Tibial artery (tissue), 4 donors: ENCODE results near the gene REEP1.

Experiments
- DNase-seq, 2 donors: peaks; one replicate each; pipeline ENCODE4 v3.0.0-alpha.2; 2019
- H3K27ac ChIP-seq, 2 donors: fragments of 200-600 bp; sonication (generic) in 1 of 2; 1 replicate in 1 of 2; 2 replicates in 1 of 2; pipeline ENCODE4 v1.5.1; 2018 to 2019; ENCODE audit warnings: mild to moderate bottlenecking in 1 of 2
- H3K27me3 ChIP-seq, 2 donors: fragments of 200-600 bp; sonication (generic) in 1 of 2; one replicate each; pipeline versions ENCODE4 v1.5.1 to v1.6.0; 2016 to 2019
- H3K36me3 ChIP-seq, 3 donors: fragments of 200-600 bp; sonication (generic) in 2 of 3; one replicate each; pipeline ENCODE4 v1.5.1; 2016 to 2019; ENCODE audit warnings: mild to moderate bottlenecking in 2 of 3
- H3K4me1 ChIP-seq, 4 donors: fragments of 200-600 bp; sonication (generic) in 2 of 4; 1 replicate in 3 of 4; 2 replicates in 1 of 4; pipeline ENCODE4 v1.5.1; 2016 to 2019
- H3K4me3 ChIP-seq, 2 donors: fragments of 200-600 bp; sonication (generic) in 1 of 2; 1 replicate in 1 of 2; 2 replicates in 1 of 2; pipeline ENCODE4 v1.5.1; 2018 to 2019; ENCODE audit warnings: mild to moderate bottlenecking in 2 of 2
- H3K9me3 ChIP-seq, 3 donors: fragments of 200-600 bp; sonication (generic) in 1 of 3; one replicate each; pipeline ENCODE4 v1.5.1; 2016 to 2019
- intact Hi-C: fragments of 100-400 bp; cut with DNase I; formaldehyde crosslinking; loops from one replicate; pipeline ENCODE4 v1.15.0; 2023; ENCODE audit warnings: low total_unique reads
- TF ChIP-seq, protein P1 (sequence below), 2 experiments: fragments of 200-600 bp in 1 of 2; fragments of 450-650 bp in 1 of 2; IDR thresholded peaks; one replicate each; pipeline ENCODE4 v1.5.1; 2017 to 2019; ENCODE audit warnings: antibody characterized with exemption in 2 of 2, mild to moderate bottlenecking in 1 of 2, moderate library complexity in 1 of 2

REEP1 gene

DNA sequence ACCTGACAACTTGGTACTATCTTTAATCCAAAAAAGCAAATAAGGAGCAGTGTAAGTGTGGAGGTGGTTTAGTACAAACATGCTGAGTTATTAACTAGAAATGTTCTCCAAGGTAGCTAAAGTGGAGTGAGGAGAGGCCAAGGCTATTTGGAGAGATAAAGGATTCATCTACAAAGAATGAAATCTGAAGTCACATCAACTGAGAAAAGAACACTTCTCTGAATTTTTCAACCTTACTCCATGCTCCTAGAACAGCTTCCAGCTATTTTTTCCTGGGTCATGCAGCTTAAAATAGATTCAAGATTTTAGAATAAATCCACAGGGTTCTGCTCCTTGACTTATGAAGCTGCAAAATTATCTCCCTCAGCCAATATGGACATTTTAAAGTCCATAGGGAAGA, 160.8 kb downstream of the REEP1 start:
- peaks cover 32 to 81% (median 57%) of the 10 kb centered on the region in 3 donors for H3K36me3 ChIP-seq
- DNase-seq: no peak
- H3K9me3 ChIP-seq: no peaks in the 10 kb centered on the region
- H3K27me3 ChIP-seq: no peaks in the 10 kb centered on the region
- TF ChIP-seq, protein P1, sequence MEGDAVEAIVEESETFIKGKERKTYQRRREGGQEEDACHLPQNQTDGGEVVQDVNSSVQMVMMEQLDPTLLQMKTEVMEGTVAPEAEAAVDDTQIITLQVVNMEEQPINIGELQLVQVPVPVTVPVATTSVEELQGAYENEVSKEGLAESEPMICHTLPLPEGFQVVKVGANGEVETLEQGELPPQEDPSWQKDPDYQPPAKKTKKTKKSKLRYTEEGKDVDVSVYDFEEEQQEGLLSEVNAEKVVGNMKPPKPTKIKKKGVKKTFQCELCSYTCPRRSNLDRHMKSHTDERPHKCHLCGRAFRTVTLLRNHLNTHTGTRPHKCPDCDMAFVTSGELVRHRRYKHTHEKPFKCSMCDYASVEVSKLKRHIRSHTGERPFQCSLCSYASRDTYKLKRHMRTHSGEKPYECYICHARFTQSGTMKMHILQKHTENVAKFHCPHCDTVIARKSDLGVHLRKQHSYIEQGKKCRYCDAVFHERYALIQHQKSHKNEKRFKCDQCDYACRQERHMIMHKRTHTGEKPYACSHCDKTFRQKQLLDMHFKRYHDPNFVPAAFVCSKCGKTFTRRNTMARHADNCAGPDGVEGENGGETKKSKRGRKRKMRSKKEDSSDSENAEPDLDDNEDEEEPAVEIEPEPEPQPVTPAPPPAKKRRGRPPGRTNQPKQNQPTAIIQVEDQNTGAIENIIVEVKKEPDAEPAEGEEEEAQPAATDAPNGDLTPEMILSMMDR (IDR thresholded peaks at IDR 0.05): no peak
- peaks cover 0 to 3% (median 0%) of the 10 kb centered on the region in 4 donors for H3K4me1 ChIP-seq
- no peak overlapping the region for H3K27ac ChIP-seq
- H3K4me3 ChIP-seq: no peak overlapping the region
- intact Hi-C loops: no loop called here

DNA sequence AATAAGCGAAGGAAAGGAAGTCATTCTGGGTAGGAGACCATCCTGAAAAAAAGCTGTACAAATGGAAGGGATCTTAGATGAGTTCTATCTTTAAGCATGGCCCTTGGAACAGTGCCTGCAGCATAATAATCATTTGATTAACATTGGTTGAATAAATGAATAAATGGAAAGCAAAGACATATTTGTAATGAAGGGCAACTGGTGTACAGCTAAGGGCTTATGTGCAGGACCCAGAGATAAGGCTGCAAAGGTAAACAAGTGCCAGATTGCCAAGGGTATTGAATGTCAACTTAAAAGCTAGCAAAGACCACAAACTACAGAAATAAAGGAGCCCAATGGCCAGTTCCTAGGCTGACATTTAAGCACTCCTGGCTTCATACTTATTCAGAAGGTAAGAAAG, 161.6 kb downstream of the REEP1 start:
- H3K4me1 ChIP-seq: peaks cover 0 to 3% (median 0%) of the 10 kb centered on the region in 4 donors
- intact Hi-C loops: no loop called here
- no peaks in the 10 kb centered on the region for H3K9me3 ChIP-seq
- peaks cover 39 to 84% (median 65%) of the 10 kb centered on the region in 3 donors for H3K36me3 ChIP-seq
- no peak overlapping the region for H3K27ac ChIP-seq
- TF ChIP-seq, protein P1 (IDR thresholded peaks at IDR 0.05): no peak
- H3K27me3 ChIP-seq: no peaks in the 10 kb centered on the region
- DNase-seq: no peak
- H3K4me3 ChIP-seq: no peak overlapping the region

DNA sequence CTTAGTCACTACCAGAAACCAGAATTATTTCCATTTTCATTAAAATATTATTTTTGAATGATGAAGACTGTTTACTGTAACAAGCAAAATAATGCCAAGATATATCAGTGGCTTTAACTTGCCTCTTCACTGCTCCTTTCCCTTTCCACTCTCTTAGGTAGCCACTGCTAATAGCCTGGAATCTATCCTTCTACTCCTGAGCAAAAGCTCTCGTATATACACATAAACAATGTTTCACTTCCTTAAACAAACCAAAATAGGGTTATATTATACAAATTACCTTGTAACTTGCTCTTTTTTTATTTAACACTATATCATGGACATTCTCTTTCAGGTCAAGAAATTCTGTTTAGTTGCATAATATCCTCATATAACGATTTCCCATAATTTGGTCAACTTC, 163.0 kb downstream of the REEP1 start:
- Histone ChIP-seq H3K27ac (no peak overlapping the region), H3K36me3 (peaks cover 48 to 84% (median 75%) of the 10 kb centered on the region in 3 donors), H3K4me1 (peaks cover 0 to 3% (median 0%) of the 10 kb centered on the region in 4 donors), H3K4me3 (no peak overlapping the region), H3K27me3 (no peaks in the 10 kb centered on the region), H3K9me3 (no peaks in the 10 kb centered on the region)
- TF ChIP-seq, protein P1 (IDR thresholded peaks at IDR 0.05): no peak
- intact Hi-C loops: no loop called here
- DNase-seq: no peak

DNA sequence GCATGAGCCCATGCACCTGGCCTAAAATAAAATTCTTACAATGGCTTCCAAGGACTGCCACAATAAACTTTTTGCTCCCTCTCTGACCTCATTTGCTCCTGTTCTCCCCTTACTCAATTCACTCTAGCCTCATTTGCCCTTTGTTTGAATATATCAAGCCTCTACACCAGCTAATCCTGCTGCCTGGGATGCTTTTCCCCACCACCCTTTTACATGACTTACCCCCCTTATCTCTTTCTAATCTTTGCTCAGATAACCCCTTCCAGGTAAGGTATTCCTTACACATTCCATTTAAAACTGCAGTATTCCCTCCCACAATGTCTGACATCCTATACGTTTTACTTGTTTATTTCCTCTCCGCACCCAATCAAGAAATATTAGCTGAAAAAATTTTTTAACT, 164.8 kb downstream of the REEP1 start:
- TF ChIP-seq, protein P1 (IDR thresholded peaks at IDR 0.05): no peak
- peaks cover 37 to 83% (median 69%) of the 10 kb centered on the region in 3 donors for H3K36me3 ChIP-seq
- no peaks in the 10 kb centered on the region for H3K9me3 ChIP-seq
- H3K27me3 ChIP-seq: no peaks in the 10 kb centered on the region
- peaks cover 0 to 3% (median 0%) of the 10 kb centered on the region in 4 donors for H3K4me1 ChIP-seq
- no peak overlapping the region for H3K27ac ChIP-seq
- DNase-seq: no peak
- intact Hi-C loops: no loop called here
- H3K4me3 ChIP-seq: no peak overlapping the region

DNA sequence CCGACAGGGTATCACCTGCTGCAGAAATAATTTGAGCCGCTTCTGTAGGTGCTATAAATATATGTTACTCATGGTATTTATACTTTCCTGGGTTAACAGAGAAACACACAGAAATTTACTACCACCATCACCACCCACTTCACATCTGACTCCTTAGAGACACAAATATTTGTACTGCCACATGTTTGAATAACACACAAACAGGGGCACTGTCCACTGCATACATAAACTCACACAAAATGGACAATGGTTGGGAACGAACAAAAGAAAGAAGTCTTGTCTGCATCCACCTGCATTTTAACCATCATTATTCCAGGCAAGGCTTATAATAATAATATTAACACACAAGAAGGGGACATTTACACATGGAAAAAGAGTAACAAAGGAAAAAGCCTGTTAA, 166.1 kb downstream of the REEP1 start:
- intact Hi-C loops: no loop called here
- Histone ChIP-seq H3K4me1 (peaks cover 0 to 3% (median 0%) of the 10 kb centered on the region in 4 donors), H3K9me3 (no peaks in the 10 kb centered on the region), H3K27me3 (no peaks in the 10 kb centered on the region), H3K27ac (no peak overlapping the region), H3K4me3 (no peak overlapping the region), H3K36me3 (peaks cover 41 to 82% (median 65%) of the 10 kb centered on the region in 3 donors)
- TF ChIP-seq, protein P1 (IDR thresholded peaks at IDR 0.05): no peak
- no peak for DNase-seq

DNA sequence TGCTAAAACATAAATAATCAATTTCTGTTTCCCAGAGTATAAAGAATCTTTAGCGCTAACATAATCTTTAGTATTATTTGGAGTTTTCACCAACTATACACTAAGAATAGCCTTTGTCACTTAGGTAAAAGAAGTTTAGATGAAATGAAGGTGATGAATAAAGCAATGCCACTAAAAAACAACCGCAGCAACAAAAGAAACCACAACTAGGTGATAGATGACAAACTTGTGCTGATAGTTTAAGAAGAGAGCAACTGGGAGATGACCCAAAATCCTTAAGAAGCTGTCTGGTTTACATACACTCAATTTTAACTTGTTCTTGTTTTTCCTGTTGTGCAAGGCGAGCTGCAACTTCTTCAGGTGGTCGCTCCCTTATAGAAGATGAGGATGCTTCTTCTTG, 167.0 kb downstream of the REEP1 start:
- peaks cover 47 to 81% (median 64%) of the 10 kb centered on the region in 3 donors for H3K36me3 ChIP-seq
- TF ChIP-seq, protein P1 (IDR thresholded peaks at IDR 0.05): no peak
- intact Hi-C loops: no loop called here

More for the DNA sequence above, 167.0 kb downstream of the REEP1 start:
- DNase-seq: no peak
- no peak overlapping the region for H3K27ac ChIP-seq
- H3K9me3 ChIP-seq: no peaks in the 10 kb centered on the region
- peaks cover 0 to 3% (median 0%) of the 10 kb centered on the region in 4 donors for H3K4me1 ChIP-seq
- H3K4me3 ChIP-seq: no peak overlapping the region
- H3K27me3 ChIP-seq: no peaks in the 10 kb centered on the region
